IPS-11a (cell line): ENCODE measurements around the gene KIAA1671.
"Not testable (repeated sequence)": the region's sequence is repeated elsewhere in the genome, so short reads cannot be mapped to it uniquely, and the experiment has no call there.

Experiments
- H3K4me3 ChIP-seq: one replicate; pipeline ENCODE4 v1.5.1; 2013; ENCODE audit warnings: low read depth, low read length, control low read depth

KIAA1671 gene

DNA sequence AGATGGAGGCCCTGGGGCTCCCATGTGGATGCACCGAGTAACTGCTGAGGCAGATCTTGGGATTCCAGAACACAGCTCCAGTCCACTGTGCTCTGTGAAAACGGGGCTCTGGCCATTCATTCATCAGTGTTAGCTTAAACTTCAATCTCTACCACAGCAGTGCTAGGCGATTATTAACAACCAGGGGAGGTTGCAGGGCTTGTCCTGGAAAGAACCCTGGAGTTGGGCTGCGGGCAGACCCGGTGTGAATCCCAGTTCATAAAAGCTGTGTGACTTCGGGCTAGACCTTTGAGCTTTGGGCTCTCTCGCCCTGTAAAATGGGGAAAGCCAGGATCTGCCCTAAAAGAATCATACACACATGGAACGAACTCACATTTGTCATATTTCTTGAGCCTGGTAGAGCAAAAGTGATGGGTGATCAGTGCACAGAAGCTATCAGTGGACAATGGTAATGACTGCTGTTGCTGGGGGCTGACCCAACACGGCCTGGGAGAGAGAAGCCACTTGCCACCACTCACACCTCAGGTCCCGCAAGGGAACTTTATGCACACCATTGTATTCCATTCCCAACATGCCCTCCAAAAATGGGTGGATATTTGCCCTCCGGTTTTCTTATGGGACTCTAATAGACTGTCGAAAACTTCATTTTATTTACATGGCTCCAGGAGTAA, 231.6 kb downstream of the KIAA1671 start:
- H3K4me3 ChIP-seq: no peak overlapping the region

DNA sequence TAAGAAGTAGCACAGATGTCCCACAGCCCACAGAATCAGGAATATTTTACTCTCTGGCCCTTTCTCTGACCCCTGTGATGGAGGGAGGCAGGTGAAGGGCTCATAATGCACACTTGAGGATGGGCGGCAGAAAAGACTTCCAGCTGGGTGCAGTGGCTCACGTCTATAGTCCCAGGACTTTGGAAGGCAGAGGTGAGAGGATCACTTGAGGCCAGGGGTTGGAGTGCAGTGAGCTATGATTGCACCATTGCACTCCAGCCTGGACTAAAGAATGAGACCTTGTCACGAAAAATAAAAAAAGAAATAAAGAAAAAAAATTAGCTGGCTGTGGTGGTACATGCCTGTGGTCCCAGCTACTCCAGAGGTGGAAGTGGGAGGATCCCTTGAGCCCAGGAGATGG, 233.6 kb downstream of the KIAA1671 start:
- no peak overlapping the region for H3K4me3 ChIP-seq

DNA sequence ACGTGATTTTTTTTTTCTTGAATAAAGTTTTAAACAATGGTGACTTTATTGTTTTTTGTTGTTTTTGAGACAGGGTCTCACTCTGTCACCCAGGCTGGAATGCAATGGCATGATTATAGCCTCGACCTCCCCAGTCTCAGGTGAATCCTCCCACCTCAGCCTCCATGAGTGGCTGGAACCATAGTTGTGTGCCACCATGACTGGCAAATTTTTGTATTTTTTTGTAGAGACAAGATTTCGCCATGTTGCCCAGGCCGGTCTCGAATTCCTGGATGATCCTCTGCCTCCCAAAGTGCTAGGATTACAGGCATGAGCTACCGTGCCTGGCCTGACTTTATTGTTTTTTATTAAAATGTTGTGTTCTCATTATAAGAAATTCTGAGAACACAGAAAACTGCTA, 235.0 kb downstream of the KIAA1671 start:
- H3K4me3 ChIP-seq: no peak overlapping the region

DNA sequence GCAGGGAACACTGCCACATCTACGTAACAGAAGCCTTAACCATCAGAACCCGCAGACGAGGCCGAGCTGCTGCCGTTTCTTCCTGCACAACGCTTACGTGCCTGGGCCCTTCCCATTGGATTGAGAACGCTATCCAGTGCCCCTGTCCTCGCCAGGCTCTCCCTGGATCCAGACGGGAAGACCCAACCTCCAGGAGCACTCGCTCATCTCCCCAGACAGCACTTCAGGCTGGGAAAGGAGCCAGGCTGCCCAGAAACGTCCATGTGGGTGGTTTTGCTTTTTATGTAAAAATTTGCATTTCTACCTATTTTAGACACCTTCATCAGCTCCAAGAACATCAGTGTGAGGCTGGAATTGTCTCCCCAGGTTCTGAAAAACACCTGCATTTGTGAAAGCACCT, 239.9 kb downstream of the KIAA1671 start:
- H3K4me3 ChIP-seq: no peak overlapping the region

DNA sequence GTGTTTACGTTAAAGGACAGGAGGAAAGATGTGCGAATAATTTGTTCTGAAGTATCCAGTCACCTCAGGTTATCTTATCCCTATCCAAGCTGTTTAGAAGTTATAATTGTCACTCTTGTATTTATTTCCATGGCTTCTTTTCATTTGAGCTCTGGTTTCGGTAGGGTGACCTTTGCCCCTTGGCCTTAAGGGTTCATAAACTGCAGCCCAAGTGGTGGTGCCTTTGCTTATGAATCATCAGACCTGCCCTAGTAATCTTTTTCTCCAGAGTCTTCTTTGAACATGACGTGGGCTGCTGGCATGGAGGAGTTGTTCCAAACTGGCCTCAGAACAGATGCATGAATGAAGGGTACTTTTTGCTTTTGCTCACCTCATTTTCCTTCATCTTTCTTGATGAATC, 240.6 kb downstream of the KIAA1671 start:
- H3K4me3 ChIP-seq: no peak overlapping the region

DNA sequence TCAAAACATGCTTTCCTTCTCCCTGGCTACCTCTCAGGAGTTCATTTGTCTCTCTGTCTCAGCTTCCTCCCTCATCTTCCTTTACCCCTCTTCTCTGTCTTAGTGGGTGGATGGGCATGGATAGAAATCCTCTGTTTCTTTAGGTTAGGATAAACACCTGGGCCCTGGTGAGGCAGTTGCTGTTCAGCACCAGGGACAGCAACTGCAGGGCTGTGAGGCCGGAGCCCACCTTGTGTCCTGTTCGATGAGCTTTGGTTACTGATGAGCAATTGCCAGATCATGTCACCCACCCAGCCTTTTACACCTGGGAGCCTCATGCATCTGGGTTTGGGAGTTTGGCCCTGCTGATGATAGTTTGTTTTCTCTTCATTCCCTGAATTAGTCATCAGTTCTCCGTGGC, 241.0 kb downstream of the KIAA1671 start:
- H3K4me3 ChIP-seq: no peak overlapping the region

DNA sequence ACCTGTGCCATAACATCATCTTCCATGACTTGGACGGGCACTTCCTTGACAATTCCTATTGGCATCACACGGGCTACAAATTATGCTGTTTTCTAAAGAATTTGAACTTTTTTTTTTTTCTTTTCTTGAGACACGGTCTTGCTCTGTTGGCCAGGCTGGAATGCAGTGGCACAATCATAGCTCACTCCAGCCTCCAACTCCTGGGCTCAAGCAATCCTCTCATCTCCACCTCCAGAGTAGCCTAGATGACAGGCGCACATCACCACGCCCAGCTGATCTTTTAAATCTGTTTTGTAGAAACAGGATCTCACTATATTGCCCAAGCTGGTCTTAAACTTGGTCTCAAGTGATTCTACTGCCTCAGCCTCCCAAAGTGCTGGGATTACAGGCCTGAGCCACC, 243.8 kb downstream of the KIAA1671 start:
- no peak overlapping the region for H3K4me3 ChIP-seq

DNA sequence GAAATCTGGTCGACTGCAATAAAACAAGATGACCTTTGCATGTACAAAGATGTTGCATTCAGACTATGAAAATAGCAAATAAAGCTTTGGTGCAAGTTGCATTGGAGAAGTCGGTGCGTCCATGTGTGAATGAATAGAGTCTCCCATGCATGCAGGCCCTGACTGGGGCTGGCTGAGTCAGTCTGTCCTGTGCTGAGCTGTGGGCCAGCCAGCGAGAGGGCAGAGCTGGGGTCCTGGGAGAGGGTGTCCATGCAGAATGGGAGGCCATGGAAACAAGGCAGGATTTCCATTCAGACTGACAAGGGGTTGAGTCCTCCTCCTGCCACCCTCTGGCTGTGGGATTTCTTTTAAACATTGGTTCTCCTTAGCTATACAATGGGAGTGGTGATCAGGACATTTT, 244.8 kb downstream of the KIAA1671 start:
- H3K4me3 ChIP-seq: no peak overlapping the region

DNA sequence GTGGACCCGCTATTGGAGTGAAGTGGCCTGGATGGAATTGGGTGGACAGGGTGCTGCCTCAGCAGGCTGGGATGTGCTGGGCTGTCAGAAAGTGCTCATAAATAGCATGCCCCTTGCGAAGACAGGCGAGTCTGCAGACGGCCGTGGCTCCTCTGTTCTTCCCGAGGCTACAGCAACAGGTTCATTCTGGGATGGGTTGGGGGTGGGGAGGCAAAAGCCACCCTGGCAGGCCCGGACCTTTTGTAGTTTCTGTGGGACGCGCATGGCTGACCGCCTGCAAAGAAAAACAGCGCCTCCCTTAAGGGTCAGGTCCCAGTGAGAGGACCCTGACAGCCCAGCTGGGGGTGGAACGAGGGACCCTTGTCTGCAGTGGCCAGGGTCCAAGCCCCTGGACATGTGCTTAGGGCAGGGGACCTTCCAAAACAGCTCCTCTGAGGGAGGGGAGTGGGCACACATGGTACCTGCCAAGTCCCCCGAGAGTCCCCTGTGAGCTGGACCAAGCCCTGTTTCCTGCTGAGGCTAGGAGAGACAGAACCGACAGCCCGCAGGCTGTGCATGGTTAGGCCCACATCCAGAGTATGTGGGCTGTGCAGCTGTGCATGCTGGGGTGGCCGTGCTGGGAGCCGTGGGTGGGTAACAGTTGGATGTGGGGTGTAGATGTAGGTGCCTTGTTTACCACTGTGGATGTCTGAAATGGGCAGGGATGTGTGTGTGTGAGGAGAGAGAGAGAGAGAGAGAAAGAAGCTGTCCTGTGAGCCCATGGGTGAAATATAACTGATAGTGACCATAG, 247.4 kb downstream of the KIAA1671 start, which contains the start of gene CRYBB3:
TSS of gene CRYBB3 (plus strand) at position 128 of the 790 bp plus-strand sequence. CDS start 1,539 bp downstream, outside the sequence.
- H3K4me3 ChIP-seq: no peak within 1 kb of the TSS

DNA sequence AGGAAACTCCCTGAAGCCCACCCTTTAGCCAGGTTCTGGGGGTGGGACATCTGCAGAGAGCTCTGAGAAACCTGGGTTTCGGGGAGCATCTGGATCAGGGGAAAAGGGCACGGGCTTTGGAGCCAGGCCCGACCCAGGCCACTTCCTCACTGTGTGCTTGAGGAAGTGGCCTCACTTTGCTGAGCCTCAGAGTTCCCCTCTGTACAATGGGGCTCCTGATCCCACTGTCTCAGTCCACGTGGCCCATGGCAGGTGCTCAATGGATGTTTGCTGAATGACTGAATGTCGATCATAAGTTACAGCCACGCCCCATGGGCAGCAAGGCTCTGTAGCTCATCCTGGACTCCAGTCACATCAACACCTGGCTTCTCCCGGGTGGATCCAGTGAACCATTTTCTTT, 248.5 kb downstream of the KIAA1671 start:
- H3K4me3 ChIP-seq: no peak overlapping the region

DNA sequence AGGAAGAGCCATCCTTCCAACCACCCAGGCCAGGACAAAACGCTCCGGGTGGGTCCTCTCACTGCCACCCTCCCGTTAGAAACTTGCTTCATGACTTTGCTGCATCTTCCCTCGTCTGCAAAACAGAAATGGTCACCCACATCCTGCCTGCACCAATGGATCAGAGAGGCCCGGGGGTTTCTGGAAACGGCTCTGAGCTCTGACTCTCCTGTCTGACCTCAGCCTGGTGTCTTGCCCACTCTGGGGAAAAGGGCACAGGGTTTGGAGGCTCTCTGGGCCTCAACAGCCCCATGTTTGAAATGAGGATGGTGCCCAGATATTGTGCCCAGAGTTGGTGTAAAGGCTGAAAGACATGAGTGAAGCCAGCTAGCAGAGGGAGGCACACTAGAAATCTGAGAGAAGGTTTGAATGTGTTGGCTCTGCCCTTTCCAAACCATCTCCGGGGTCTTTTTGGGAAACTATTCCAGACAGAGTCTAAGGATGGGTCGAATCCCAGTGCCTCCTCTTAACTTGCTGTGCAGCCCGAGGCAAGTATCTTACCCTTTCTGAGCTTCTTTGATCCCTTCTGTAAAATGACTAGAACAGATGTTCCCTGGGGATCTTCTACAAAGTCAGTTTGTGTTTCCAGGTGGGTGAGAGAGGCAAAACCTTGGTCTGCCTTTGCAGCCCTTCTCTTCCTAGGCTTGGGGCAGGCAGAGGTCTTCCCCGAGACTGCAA, 249.2 kb downstream of the KIAA1671 start:
- H3K4me3 ChIP-seq: no peak overlapping the region

DNA sequence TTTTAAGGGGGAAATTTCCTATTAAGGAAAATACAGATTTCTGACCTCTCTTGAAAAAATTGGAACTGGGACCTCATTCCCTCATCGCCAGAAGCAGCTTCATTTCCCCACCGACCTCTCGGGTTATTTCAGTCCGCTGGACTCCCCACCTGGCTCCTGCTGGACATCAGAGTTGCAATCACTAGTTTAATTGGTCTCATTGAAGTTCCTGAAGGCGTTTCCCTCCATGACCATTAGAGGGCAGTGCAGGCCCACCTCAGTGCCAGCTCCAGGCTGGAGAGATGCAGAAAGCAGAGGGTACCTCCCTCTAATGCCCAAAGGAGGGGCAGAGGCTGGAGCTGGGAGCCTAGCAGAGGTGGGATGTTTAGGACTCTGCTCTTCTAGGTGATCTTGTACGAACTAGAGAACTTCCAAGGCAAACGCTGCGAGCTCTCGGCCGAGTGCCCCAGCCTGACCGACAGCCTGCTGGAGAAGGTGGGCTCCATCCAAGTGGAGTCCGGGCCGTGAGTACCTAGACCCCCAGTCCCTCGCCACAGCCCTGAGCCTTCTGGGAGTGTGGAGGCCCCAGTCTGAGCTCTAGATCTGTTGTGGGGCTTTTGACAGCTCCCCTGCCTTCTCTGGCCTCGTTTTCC, 249.9 kb downstream of the KIAA1671 start:
- no peak overlapping the region for H3K4me3 ChIP-seq

DNA sequence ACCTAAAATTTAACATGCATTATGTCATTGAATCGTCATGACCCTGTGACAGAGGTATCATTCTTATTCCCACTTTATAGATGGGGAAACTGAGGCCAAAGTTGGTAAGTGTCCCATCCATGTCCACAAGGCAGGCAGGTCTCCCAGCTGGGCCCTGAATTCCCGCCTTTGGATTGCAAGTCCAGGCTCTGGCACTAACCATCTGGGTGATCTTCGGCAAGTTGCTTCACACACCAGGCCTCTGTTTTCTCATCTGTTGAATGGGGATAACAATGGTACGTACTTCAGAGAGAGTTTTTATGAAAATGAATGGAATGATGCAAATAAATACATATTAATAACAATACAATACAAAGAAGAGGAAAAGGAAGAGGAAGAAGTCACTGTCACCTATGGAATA, 250.6 kb downstream of the KIAA1671 start:
- no peak overlapping the region for H3K4me3 ChIP-seq

DNA sequence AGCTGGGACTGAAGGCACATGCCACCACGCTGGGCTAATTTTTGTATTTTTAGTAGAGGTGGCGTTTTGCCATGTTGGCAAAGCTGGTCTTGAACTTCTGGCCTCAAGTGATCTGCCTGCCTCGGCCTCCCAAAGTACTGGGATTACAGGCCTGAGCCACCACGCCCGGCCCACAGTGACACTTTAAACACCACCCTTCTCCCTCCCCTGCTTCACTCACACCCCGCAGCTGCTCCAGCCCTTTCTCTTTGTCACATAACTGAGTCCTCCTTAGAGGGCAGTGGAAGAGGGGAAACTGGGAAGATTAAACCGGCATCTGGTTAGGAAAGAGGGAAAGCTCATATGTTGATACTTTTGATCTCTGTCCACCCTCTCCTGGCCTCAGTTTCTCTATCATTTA, 252.0 kb downstream of the KIAA1671 start:
- H3K4me3 ChIP-seq: not testable (repeated sequence)

DNA sequence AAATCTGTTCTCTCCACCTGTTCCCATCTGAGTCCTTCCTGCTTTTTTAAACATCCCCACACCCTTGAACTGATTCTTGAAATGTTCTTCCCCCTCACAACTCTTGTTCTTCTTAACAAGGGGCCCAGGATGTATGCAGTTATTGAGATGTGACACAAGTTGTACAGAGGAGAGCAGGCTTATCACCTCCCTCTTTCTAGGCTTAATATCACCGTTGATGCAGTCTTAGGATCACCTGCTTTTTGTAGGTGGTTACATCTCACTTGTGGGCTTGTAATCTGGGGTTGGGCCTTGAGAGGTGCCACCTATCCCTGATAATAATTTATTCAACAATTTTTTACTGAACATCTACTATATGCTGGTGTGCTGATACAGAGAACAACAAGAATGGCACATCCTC, 253.3 kb downstream of the KIAA1671 start:
- no peak overlapping the region for H3K4me3 ChIP-seq

DNA sequence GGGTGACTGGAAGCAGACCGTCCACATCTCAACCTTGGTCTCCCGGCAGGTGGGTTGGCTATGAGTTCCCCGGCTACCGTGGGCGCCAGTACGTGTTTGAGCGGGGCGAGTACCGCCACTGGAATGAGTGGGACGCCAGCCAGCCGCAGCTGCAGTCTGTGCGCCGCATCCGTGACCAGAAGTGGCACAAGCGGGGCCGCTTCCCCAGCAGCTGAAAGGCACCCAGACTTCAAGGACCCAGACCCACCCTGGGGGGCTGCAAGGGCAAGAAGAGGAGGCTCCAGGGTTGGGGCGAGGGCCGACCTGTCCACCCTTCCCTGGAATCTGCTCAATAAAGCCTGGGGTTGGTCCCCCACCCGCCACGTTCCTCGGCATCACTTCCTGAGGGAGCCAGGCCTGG, 254.5 kb downstream of the KIAA1671 start:
- no peak overlapping the region for H3K4me3 ChIP-seq

DNA sequence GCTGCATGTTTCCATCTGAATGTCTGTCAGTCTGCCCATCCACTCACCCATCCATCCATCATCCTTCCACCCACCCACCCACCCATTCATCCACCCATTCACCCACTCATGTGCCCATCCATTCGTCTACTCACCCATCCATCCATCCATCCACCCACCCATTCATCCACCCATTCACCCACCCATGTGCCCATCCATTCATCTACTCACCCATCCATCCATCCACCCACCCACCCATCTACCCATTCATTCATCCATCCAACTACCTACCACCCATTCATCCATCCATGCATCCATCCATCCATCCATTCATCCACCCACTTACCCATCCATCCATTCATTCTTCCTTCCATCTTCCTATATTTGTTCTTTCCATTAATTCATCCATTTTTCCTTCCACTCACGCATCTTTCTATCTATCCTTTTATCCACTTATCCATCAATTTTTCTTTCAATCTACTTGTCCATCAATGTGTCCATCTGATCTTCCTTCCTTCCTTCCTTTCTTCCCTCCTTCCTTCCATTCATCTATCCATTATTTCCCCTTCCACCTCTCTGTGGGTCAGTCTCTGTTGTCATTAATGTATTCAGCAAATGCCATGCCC, 255.1 kb downstream of the KIAA1671 start:
- H3K4me3 ChIP-seq: no peak overlapping the region

DNA sequence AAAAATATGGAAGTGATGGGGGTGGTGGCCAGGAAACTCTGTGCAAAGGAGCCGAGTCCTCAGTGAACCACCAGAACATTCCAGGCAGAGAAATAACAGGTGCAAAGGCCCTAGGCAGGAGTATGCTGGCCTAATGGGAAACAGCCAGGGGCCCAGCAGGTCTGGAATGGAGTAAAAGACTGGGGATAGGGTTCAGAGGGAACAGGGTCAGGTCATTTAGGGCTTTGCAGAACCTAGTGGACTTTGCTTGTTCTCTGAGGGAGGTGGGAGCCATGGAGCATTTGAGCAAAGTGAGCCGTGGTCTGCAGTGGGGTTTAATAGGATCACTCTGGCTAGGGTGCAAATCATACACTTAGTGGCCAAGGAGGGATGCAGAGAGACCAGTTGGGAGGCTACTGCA, 255.8 kb downstream of the KIAA1671 start:
- no peak overlapping the region for H3K4me3 ChIP-seq

DNA sequence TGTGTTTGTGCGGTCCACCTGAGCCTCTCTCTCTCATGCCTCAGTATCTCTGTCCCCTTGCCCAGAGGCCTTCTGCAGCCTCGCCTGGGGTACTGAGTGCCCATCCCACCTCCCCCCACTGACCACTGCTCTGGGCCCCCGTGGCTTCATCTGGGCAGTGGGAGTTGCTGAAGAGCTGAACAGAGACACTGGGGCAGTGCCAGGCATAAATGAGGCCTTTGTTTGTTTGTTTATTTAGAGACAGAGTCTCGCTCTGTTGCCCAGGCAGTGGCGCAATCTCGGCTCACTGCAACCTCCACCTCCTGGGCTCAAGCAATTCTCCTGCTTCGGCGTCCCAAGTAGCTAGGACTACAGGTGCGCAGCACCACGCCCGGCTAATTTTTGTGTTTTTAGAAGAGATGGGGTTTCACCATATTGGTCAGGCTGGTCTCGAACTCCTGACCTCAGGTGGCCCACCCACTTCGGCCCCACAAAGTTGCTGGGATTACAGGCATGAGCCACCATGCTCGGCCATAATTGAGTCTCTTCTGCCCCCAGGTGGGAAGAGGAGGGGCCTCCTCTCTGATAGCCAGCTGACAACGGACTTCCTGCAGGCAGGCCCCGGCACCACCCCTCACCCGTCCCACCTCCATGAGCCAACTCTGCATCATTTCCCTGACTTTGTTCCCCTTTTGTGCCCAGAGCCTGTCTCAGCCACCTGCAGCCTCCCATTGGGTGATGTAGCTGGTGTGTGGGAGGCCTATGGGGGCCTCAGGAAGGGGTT, 256.4 kb downstream of the KIAA1671 start:
- H3K4me3 ChIP-seq: no peak overlapping the region

DNA sequence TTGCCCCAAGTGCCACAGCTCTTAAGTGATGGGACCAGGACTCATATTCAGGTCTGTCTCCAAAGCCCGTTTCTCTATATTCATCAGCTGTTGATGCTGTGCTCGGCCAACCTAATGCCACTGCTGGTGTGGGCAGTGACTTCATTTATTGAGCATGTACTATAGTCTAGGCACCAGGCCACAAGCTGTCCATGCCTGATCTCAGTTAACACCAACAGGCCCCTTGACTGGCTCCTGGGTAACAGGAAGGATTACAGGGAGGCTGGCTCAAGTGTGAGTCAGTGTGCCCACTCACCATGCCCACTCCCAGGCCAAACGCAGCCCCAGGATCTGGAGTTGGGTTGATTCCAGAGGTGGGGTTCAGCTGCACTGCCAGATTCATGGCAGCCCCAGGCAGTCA, 258.3 kb downstream of the KIAA1671 start:
- no peak overlapping the region for H3K4me3 ChIP-seq
